Measurements from ENCODE around the gene PLAGL2.

Gene PLAGL2

DNA sequence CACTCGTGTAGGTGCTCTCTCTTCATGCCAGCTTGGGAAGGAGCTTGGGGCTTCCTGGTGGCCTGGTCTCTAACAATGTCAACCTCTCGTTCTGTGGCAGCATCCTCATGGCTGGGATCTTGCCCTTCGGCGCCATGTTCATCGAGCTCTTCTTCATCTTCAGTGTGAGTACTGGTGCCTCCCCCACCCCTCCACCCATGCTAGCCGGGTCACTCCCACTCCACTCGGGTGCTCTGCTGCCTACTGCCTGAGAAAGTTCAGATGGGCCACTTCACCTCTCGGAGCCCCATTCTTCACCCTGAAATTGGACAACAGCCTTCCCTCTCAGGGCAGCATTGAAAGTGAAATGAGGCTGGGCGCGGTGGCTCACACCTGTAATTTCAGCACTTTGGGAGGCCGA lies 49.2 kb downstream of the PLAGL2 start:
- TF ChIP-seq, protein P1, sequence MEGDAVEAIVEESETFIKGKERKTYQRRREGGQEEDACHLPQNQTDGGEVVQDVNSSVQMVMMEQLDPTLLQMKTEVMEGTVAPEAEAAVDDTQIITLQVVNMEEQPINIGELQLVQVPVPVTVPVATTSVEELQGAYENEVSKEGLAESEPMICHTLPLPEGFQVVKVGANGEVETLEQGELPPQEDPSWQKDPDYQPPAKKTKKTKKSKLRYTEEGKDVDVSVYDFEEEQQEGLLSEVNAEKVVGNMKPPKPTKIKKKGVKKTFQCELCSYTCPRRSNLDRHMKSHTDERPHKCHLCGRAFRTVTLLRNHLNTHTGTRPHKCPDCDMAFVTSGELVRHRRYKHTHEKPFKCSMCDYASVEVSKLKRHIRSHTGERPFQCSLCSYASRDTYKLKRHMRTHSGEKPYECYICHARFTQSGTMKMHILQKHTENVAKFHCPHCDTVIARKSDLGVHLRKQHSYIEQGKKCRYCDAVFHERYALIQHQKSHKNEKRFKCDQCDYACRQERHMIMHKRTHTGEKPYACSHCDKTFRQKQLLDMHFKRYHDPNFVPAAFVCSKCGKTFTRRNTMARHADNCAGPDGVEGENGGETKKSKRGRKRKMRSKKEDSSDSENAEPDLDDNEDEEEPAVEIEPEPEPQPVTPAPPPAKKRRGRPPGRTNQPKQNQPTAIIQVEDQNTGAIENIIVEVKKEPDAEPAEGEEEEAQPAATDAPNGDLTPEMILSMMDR (IDR thresholded peaks at IDR 0.05; ENCODE audit: low read length, missing control alignments): no peak
- no peak for DNase-seq (ENCODE audit: low read depth)
- H3K4me3 ChIP-seq (replicated peaks; ENCODE audit: low read depth, low read length): no peak overlapping the region

DNA sequence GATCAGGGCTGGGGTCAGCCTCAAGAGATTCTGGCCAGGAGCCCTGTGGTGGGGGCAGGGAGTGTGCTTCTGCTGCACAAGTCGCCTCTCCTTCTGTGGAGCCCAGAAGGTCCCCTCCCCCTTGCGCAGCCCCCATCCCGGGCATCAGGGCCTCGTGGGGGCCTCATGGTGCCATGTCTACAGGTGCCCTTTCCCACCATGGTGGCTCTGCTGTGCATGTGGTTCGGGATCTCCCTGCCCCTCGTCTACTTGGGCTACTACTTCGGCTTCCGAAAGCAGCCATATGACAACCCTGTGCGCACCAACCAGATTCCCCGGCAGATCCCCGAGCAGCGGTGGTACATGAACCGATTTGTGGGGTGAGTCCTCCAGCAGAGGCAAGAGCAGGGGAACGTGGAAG lies 49.9 kb downstream of the PLAGL2 start:
- TF ChIP-seq, protein P1 (IDR thresholded peaks at IDR 0.05; ENCODE audit: low read length, missing control alignments): no peak
- DNase-seq (ENCODE audit: low read depth): no peak
- H3K4me3 ChIP-seq (replicated peaks; ENCODE audit: low read depth, low read length): no peak overlapping the region

DNA sequence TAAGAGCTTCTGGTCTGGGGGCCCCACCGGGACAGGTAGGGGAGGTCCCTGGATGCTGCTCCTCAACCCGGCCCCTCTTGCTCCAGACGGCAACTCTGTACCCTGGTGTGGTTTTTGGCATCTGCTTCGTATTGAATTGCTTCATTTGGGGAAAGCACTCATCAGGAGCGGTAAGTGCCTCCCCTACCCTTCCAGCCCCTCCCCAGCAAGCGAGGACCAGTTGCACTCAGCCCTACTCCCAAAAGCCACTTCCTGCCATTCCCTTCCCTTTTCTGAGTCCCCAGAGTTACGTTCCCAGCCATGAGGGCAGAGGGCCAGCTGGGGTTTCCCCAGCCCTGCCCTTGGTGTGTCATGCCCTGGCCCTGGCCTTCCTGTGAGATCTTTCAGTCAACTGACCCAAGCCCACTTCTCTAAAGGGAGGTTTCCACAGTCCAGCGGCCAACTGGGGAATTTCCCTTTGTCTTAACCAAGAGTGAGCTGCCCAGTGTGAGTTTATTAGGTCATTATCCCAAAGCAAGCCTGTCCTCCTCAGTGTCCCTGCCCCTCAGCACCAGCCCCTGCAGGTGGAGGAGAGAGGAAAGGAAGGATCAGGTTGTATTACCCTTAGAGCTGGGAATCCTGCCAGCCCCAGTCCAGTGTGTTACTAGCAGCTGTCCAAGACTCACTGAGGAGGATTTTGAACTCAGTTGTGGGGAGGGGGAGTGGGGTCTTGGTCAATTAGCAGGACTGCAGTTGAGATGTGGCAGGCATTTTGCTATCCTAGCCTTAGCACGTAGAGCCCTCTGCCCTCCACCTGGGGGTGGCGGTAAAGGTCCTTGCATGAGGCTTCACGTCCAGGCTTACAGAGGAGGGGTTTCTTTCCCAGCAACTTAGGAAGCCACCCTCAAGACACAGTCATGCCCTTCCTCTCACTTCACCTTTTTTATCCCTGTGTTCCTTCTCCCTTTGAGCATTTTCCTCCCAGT lies 52.2 kb downstream of the PLAGL2 start:
- no peak overlapping the region for H3K4me3 ChIP-seq (replicated peaks; ENCODE audit: low read depth, low read length)
- TF ChIP-seq, protein P1 (IDR thresholded peaks at IDR 0.05; ENCODE audit: low read length, missing control alignments): peak; percentile 39
- peak; percentile 97 for DNase-seq (ENCODE audit: low read depth)

DNA sequence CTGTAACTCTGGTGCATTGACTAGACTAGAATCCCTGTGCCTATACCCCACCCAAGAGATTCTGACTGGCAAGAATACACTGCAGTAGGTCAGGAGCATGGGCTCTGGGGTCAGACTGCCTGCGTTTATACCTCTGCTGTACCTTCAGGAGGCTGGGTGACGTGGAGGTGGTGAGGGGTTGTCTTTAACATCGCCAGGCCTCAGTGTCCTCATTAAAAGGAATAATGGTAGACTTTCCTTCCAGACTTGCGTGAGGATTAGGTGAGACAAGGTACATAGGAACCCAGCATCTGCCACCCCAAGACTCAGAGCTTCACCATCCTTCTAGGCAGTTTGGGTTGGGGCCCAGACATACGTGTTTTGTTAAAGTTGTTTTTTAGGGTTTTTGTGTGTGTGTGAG lies 53.8 kb downstream of the PLAGL2 start:
- no peak overlapping the region for H3K4me3 ChIP-seq (replicated peaks; ENCODE audit: low read depth, low read length)
- TF ChIP-seq, protein P1 (IDR thresholded peaks at IDR 0.05; ENCODE audit: low read length, missing control alignments): no peak
- DNase-seq (ENCODE audit: low read depth): no peak

DNA sequence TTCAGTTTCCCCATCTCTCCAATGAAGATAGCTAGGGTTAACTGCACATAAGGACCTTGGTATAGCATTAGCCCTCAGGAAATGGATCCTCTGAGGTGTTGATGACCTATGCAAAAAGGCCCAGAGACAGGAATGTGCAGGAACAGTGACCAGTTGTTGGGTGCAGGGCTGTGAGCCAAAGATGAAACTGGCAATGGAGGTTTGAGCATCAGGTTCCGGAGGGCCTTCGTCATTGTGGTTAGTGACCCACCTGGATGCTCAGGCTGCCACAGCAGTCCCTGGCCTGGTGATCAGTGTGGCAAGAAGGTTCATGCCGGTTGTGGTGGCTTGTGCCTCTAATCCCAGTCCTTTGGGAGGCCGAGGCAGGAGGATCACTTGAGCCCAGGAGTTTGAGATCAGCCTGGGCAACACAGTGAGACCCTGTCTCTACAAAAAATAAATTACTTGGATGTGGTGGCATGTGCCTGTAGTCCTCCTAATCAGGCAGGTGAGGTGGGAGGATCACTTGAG lies 54.3 kb downstream of the PLAGL2 start:
- TF ChIP-seq, protein P1 (IDR thresholded peaks at IDR 0.05; ENCODE audit: low read length, missing control alignments): no peak
- no peak overlapping the region for H3K4me3 ChIP-seq (replicated peaks; ENCODE audit: low read depth, low read length)
- no peak for DNase-seq (ENCODE audit: low read depth)

DNA sequence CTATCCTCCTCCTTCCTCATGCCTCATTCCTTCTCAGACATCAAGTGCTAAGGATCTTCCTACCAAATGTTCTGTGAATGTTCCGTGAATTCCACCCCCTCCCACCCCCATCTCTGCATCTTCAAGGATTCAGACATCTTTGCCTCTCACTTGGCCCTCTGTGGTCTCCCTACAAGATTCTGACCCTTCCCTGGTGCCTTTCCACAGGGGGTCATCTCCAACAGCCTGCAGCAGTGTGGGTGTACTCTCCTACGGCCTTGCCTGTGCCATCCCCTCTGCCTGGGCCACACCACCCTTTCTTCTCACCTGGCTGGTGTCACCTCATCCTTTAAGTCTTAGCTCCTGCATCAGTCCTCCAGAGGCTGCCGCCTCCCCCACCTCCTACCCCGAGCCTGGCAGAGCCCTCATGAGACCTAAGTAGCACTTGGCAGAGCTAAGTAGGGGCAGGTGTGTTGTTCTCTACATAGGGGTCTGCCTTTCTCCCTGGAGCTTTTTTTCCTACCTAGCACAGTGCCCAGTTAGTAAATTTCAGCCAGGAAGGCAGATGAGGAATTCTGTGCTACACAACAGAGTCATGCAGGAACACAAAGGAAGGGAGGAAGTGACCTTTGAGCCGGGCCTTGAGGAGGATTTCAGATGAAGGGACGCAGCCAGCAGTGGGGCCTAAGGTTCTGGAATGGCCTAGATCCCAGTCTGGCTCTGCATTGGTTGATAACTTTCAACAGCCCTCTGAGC lies 55.0 kb downstream of the PLAGL2 start:
- DNase-seq (ENCODE audit: low read depth): peak; percentile 51
- no peak overlapping the region for H3K4me3 ChIP-seq (replicated peaks; ENCODE audit: low read depth, low read length)
- TF ChIP-seq, protein P1 (IDR thresholded peaks at IDR 0.05; ENCODE audit: low read length, missing control alignments): no peak

All from fibroblast of pulmonary artery (primary cell).